Motor neuron (in vitro differentiated cells): ENCODE measurements around the gene ARHGDIA. TPM values are rescaled to one million over a fixed set of nuclear protein-coding genes. Genes with fewer than 3 reads are reported as not detected.

Experiments used
- ATAC-seq, 8 experiments: fragments of 200-7000 bp; cut with Tn5 transposase; replicated peaks in 6 of 8; 2 replicates each; pipeline ENCODE4 v1.8.0; 2021; ENCODE audit warnings: mild to moderate bottlenecking in 8 of 8, moderate library complexity in 8 of 8
- H3K27ac ChIP-seq, 2 donors: fragments of 250-450 bp; sonication (Bioruptor Pico); 2 replicates each; pipeline ENCODE4 v1.9.0; 2021; ENCODE audit warnings: antibody characterized with exemption in 2 of 2, mild to moderate bottlenecking in 2 of 2, moderate library complexity in 1 of 2
- H3K4me1 ChIP-seq, 2 donors: fragments of 250-450 bp; sonication (Bioruptor Pico); replicated peaks in 1 of 2; 2 replicates each; pipeline ENCODE4 v1.6.1; 2021; ENCODE audit warnings: antibody characterized with exemption in 2 of 2, mild to moderate bottlenecking in 2 of 2, moderate library complexity in 1 of 2
- H3K4me3 ChIP-seq, 5 donors: fragments of 250-450 bp; sonication (Bioruptor Pico); 2 replicates each; pipeline ENCODE4 v1.9.0; 2021; ENCODE audit warnings: antibody characterized with exemption in 5 of 5, mild to moderate bottlenecking in 5 of 5, moderate library complexity in 4 of 5
- WGBS, 10 experiments: fragments of 450-650 bp; shearing (Covaris generic); methylation state at CpG; one replicate each; pipeline ENCODE4 v1.0.0; 2022; 5-methylcytosine and 5-hydroxymethylcytosine counted together
- in situ Hi-C, 9 experiments: fragments of 400-800 bp; cut with MboI; loops; one replicate each; pipeline ENCODE4 v1.15.0; 2021; ENCODE audit warnings: low sequenced_read_pairs in 9 of 9, low pct_unique_long_range_greater_than_20kb in 2 of 9; ENCODE audit not compliant: unreplicated experiment in 9 of 9
- total RNA-seq, 8 experiments: library from RNA; unstranded; fragments of 300-600 nt; gene quantifications; 2 replicates each; pipeline versions ENCODE4 v1.2.3 to v1.2.4, GENCODE V29; 2022

ARHGDIA gene
- total RNA-seq, 8 experiments from 2014 or later: 44.7 to 276 (median 151) TPM

GRCh38 chr17:81911277-81911961 is 40.3 kb upstream of the ARHGDIA start, which contains the start of gene PCYT2:
PCYT2 (minus strand) TSS chr17:81911399; CDS start chr17:81911355, 44 bp downstream.
- Histone ChIP-seq H3K4me3 (peak within 1 kb of the TSS; percentile 63 to 88 (median 72)), H3K4me1 (peaks cover 6 to 9% of the 10 kb centered on the region in 2 donors), H3K27ac (peak within 1 kb of the TSS in 1 of 2 donors; percentile 58)
- 13 to 25% (median 15%) methylated on average over 3 to 10 of the region's 84 CpGs; no CpG with 5 or more reads in 7 of the 10 experiments for WGBS, 10 experiments
- ATAC-seq: peak; percentile 75 to 93 (median 88)
- in situ Hi-C loops: no loop called here

DNA sequence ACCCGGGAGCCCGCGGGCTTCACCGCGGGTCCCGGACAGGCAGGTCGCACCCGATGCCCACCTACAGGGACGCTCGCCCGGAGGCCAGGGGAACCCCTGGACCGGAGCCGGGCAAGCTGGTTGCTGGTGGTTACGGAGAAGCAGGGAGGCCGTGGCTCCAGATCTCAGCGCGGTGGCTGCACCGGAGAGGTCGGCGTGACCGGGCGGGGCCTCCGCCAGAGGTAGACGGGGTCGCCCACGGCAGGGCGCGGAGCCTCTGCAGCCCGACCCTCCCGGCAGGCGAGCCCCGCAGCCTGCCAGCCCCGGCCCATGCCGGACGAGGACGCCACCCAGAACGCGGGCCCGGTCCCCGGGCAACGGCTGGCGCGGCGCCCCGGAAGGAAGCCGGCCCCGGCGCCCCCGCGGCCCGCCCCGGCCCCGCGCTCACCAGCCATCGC is 39.7 kb upstream of the ARHGDIA start:
- Histone ChIP-seq H3K27ac (peak overlapping the region in 1 of 2 donors; percentile 58), H3K4me1 (peaks cover 6 to 8% of the 10 kb centered on the region in 2 donors), H3K4me3 (peak overlapping the region; percentile 63 to 88 (median 72))
- in situ Hi-C loops: no loop called here
- WGBS, 10 experiments: 2% methylated on average over 7 of the region's 55 CpGs; no CpG with 5 or more reads in 9 of the 10 experiments
- peak; percentile 30 to 50 (median 48) for ATAC-seq

DNA sequence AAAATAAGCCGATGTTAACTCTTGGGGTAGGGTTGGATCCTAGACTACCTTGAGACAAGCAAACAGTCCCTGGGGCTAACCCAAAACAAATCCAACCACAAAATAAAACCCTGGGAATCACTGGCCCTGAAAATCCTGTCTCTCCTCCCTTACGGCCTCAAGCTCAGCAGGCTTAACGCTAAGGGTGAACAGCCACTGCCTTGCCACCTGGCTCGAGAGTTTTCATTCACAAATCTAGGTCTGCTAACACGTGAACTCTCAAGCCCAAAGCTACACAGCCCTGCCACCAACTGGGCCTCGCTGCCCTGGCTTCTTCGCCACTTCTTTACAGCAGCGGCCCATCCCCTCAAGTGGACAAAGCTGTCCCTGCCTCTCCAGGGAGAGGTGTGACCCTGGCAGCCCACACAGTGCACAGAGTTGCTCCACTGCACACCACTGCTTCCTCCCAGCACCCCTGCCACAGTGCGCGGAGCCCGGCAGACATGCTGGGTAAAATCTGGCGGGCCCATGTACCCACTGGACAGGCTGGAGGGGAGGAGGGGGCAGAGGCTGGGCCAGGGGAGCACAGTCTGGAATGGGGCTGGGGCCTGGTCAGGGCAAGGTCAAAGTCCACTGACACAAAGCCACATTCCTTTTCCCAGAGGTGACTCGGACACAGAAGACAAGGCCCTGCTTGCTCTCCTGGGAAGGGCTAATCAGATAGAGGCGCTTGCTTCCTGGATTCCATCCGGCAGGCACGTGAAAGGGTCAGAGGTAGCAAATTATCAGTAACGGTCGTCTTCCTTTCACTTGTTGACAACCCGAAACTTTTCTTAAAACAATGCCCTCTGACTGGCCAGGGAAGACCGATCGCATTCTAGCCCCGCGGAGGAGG is 39.1 kb upstream of the ARHGDIA start:
- H3K4me1 ChIP-seq: peaks cover 6 to 8% of the 10 kb centered on the region in 2 donors
- H3K27ac ChIP-seq: no peak overlapping the region
- H3K4me3 ChIP-seq: peak overlapping the region; percentile 63 to 88 (median 72)
- ATAC-seq: peak in 3 of 8 experiments; percentile 2 to 7 (median 3)
- WGBS, 10 experiments: 22 to 100% (median 47%) methylated on average over 1 to 15 of the region's 23 CpGs; no CpG with 5 or more reads in 3 of the 10 experiments
- in situ Hi-C loops: no loop called here

- no peak overlapping the region for H3K27ac ChIP-seq
- ATAC-seq: no peak
- peaks cover 6 to 8% of the 10 kb centered on the region in 2 donors for H3K4me1 ChIP-seq
- H3K4me3 ChIP-seq: no peak overlapping the region
- in situ Hi-C loops: no loop called here
- WGBS, 10 experiments: 80 to 100% (median 97%) methylated on average over 1 to 9 of the region's 12 CpGs; no CpG with 5 or more reads in 7 of the 10 experiments
These were observed 38.1 kb upstream of the ARHGDIA start for GRCh38 chr17:81909231-81909630.

GRCh38 chr17:81908793-81909192 is 37.7 kb upstream of the ARHGDIA start:
- Histone ChIP-seq H3K27ac (no peak overlapping the region), H3K4me1 (peaks cover 6 to 8% of the 10 kb centered on the region in 2 donors), H3K4me3 (no peak overlapping the region)
- in situ Hi-C loops: no loop called here
- no peak for ATAC-seq
- WGBS, 10 experiments: no CpG with 5 or more reads among the region's 11 CpGs

GRCh38 chr17:81907219-81908145 is 36.3 kb upstream of the ARHGDIA start:
- in situ Hi-C loops: no loop called here
- H3K4me3 ChIP-seq: no peak overlapping the region
- WGBS, 10 experiments: 80 to 100% (median 94%) methylated on average over 1 to 2 of the region's 26 CpGs; no CpG with 5 or more reads in 6 of the 10 experiments
- no peak for ATAC-seq
- no peak overlapping the region for H3K27ac ChIP-seq
- peaks cover 6 to 8% of the 10 kb centered on the region in 2 donors for H3K4me1 ChIP-seq

DNA sequence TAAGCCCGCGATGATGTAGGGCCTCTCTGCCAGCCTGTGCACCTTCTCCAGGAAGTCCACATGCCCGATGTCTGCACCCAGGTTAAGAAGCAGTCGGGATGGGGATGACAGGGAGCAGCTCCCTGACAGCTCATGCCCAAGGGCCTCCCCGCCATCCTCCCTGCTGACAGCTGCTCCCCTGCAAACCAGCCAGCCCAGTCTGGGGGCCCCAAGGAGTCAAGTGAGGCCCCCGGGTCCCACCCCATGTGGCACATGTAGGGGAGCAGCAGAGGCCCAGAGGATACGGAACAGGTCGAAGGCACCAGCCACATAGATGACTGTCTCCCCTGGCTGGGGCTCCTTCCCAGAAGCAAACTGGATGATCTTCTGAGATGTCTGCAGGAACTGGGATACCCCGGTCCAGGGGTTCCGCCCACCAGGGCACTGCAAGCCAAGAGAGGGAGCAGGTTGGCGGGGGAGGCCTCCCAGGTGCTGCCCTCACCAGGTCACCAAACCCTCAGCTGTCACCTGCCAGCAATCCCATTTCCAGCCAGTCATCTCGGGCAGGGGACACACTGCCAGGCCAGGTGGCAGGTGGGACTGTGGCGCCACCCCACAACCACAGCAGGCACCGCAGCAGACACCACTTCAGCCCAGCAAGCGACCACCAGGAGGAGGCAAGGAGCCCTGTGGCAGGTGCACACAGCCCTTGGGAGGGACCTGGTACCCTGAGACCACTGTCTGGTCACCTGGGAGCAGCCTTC is 35.5 kb upstream of the ARHGDIA start:
- Histone ChIP-seq H3K27ac (no peak overlapping the region), H3K4me3 (no peak overlapping the region), H3K4me1 (peaks cover 8 to 12% of the 10 kb centered on the region in 2 donors)
- in situ Hi-C loops: no loop called here
- no peak for ATAC-seq
- 93% methylated on average over 2 of the region's 15 CpGs; no CpG with 5 or more reads in 9 of the 10 experiments for WGBS, 10 experiments

DNA sequence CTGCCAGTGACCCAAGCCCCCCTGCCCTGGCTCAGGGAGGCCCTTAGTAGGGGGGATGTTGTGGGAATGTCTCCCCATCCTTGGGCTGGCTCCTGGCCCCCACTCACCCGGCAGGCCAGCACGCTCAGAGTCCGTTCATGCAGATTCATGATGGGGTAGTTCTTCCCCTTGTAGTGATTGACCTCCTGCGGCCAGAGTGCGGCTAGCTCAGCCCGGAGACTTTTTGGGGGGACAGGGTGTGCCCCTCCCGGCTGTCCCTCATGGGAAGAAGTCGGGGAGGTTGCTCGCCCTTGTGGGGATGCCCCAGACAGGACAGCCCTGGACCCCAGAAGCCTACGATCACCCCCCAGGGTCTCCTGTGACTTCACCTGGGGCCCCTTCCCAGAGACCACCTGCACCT is 34.9 kb upstream of the ARHGDIA start:
- in situ Hi-C loops: no loop called here

DNA sequence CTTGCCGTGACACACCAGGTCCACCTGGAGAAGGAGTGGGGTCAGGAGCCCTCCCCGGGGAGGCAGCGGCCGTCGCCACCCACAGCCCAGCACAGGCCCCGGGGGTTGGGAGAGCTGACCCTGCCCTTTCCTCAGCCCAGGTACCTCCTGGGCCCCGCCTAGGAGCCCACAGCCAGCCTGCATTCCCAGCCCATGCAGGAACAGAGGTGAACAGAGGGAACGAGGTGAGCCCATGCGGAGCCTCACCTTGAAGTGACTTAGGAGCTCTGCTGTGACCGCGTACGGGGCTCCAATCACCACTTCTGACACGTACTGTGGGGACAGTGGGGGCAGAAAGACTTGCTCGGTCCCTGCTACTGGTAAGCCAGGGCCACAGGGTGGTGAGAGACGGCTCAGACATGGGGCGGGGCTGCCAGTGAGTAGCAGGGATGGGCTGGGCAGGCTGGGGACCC is 34.3 kb upstream of the ARHGDIA start:
- 80 to 100% (median 88%) methylated on average over 2 to 12 of the region's 16 CpGs; no CpG with 5 or more reads in 7 of the 10 experiments for WGBS, 10 experiments
- Histone ChIP-seq H3K27ac (no peak overlapping the region), H3K4me3 (no peak overlapping the region), H3K4me1 (peaks cover 10 to 12% of the 10 kb centered on the region in 2 donors)
- ATAC-seq: no peak
- in situ Hi-C loops: no loop called here

More for the DNA sequence above, 34.9 kb upstream of the ARHGDIA start:
- WGBS, 10 experiments: 82 to 100% methylated on average over 1 to 2 of the region's 10 CpGs; no CpG with 5 or more reads in 8 of the 10 experiments
- H3K27ac ChIP-seq: no peak overlapping the region
- no peak for ATAC-seq
- H3K4me1 ChIP-seq: peaks cover 10 to 13% of the 10 kb centered on the region in 2 donors
- no peak overlapping the region for H3K4me3 ChIP-seq

GRCh38 chr17:81904600-81905423 is 33.7 kb upstream of the ARHGDIA start:
- no peak for ATAC-seq
- Histone ChIP-seq H3K27ac (no peak overlapping the region), H3K4me1 (peaks cover 5 to 6% of the 10 kb centered on the region in 2 donors), H3K4me3 (no peak overlapping the region)
- in situ Hi-C loops: no loop called here
- WGBS, 10 experiments: 80 to 100% (median 80%) methylated on average over 1 to 2 of the region's 28 CpGs; no CpG with 5 or more reads in 7 of the 10 experiments
